Loucy (cell line): ENCODE results near the gene CTNNA2.

Experiments used
- H2AFZ ChIP-seq: fragments of 200-600 bp; sonication (generic); 2 replicates; pipeline ENCODE4 v1.6.0; 2016; ENCODE audit warnings: antibody characterized with exemption, mild to moderate bottlenecking, low read length, moderate library complexity
- H3F3A ChIP-seq: fragments of 200-600 bp; 2 replicates; pipeline ENCODE4 v1.6.0; 2016; ENCODE audit warnings: antibody characterized with exemption, low read depth, mild to moderate bottlenecking
- H3K27me3 ChIP-seq: fragments of 200-600 bp; sonication (generic); 2 replicates; pipeline ENCODE4 v1.6.1; 2014; ENCODE audit warnings: low read length, mild to moderate bottlenecking; ENCODE audit not compliant: insufficient read depth, poor library complexity, severe bottlenecking
- H3K36me3 ChIP-seq: fragments of 200-600 bp; sonication (generic); 2 replicates; pipeline ENCODE4 v1.6.1; 2016; ENCODE audit warnings: low read length; ENCODE audit not compliant: insufficient read depth
- H3K4me1 ChIP-seq: fragments of 200-600 bp; sonication (generic); 2 replicates; pipeline ENCODE4 v1.5.1; 2014; ENCODE audit warnings: low read length, mild to moderate bottlenecking; ENCODE audit not compliant: insufficient read depth, poor library complexity, severe bottlenecking
- H3K4me2 ChIP-seq: fragments of 200-600 bp; sonication (generic); 2 replicates; pipeline ENCODE4 v1.6.0; 2014; ENCODE audit warnings: antibody characterized with exemption, low read length, low read depth, mild to moderate bottlenecking; ENCODE audit not compliant: poor library complexity, severe bottlenecking
- H3K4me3 ChIP-seq: fragments of 200-600 bp; sonication (generic); 2 replicates; pipeline ENCODE4 v1.5.1; 2014; ENCODE audit warnings: low read length, mild to moderate bottlenecking, mixed read lengths; ENCODE audit not compliant: poor library complexity, severe bottlenecking
- H3K79me2 ChIP-seq: fragments of 200-600 bp; sonication (generic); 2 replicates; pipeline ENCODE4 v1.6.1; 2014; ENCODE audit warnings: low read length; ENCODE audit not compliant: insufficient read depth
- H3K9ac ChIP-seq: fragments of 200-600 bp; sonication (generic); 2 replicates; pipeline ENCODE4 v1.6.0; 2014; ENCODE audit warnings: mild to moderate bottlenecking, low read depth, low read length, moderate library complexity; ENCODE audit not compliant: poor library complexity, severe bottlenecking
- H3K9me2 ChIP-seq: fragments of 200-600 bp; sonication (generic); replicated peaks from 2 replicates; pipeline ENCODE4 v1.6.1; 2016; ENCODE audit warnings: low read depth, low read length, mixed read lengths
- H3K9me3 ChIP-seq: fragments of 200-600 bp; sonication (generic); 2 replicates; pipeline ENCODE4 v1.6.1; 2014; ENCODE audit warnings: mild to moderate bottlenecking, antibody characterized with exemption, low read length, low read depth; ENCODE audit not compliant: insufficient read depth
- H4K20me1 ChIP-seq: fragments of 200-600 bp; sonication (generic); 2 replicates; pipeline ENCODE4 v1.6.0; 2014; ENCODE audit warnings: antibody characterized with exemption, low read length, mild to moderate bottlenecking; ENCODE audit not compliant: insufficient read depth, poor library complexity, severe bottlenecking
- CTCF ChIP-seq: fragments of 200-600 bp; sonication (generic); conservative IDR thresholded peaks from 2 replicates; pipeline ENCODE4 v1.5.1; 2014; ENCODE audit warnings: mild to moderate bottlenecking, antibody characterized with exemption, low read length
- EZH2phosphoT487 ChIP-seq: fragments of 200-600 bp; IDR thresholded peaks from 2 replicates; pipeline ENCODE4 v1.6.1; 2018; ENCODE audit warnings: antibody characterized with exemption, mild to moderate bottlenecking, moderate library complexity, borderline replicate concordance

CTNNA2 gene

GRCh38 chr2:79982445-79982844 lies 469.6 kb downstream of the CTNNA2 start:
- Histone ChIP-seq H3K4me2 (no peak overlapping the region), H3F3A (no peaks in the 10 kb centered on the region), H3K4me1 (no peaks in the 10 kb centered on the region), H3K9me3 (no peaks in the 10 kb centered on the region), H3K79me2 (no peaks in the 10 kb centered on the region), H2AFZ (no peak overlapping the region), H3K27me3 (peaks cover 5% of the 10 kb centered on the region), H3K36me3 (no peaks in the 10 kb centered on the region), H3K9ac (no peak overlapping the region), H3K4me3 (no peak overlapping the region), H4K20me1 (no peaks in the 10 kb centered on the region), H3K9me2 (no peaks in the 10 kb centered on the region)
- TF ChIP-seq CTCF (peak; percentile 58), EZH2phosphoT487 (no peak)

DNA sequence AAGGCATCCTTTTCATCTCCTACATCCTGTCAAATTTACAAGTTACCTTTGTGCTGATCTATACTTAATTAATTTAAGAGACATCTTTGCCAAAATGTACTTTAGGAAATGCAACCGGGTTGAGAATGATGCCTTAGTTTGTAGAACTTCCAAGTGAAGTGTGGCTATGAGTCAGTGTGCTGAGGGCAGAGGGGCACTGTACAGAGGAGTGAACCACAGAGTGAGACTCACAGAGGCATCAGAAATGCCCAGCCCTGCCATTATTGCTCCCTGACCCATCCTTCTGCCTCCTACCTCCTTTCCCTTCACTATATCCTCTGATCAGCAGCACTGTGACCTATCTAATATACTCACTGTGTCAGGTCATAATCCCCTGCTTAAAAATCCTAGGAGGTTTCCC lies 471.6 kb downstream of the CTNNA2 start:
- Histone ChIP-seq H3K9ac (no peak overlapping the region), H3K4me2 (no peak overlapping the region), H3K9me2 (no peaks in the 10 kb centered on the region), H3K27me3 (peaks cover 5% of the 10 kb centered on the region), H3K79me2 (no peaks in the 10 kb centered on the region), H3K4me1 (no peaks in the 10 kb centered on the region), H3F3A (no peaks in the 10 kb centered on the region), H3K4me3 (no peak overlapping the region), H3K9me3 (no peaks in the 10 kb centered on the region), H2AFZ (no peak overlapping the region), H4K20me1 (no peaks in the 10 kb centered on the region), H3K36me3 (no peaks in the 10 kb centered on the region)
- no peak for TF ChIP-seq CTCF
- no peak for TF ChIP-seq EZH2phosphoT487

- Histone ChIP-seq H3K79me2 (no peaks in the 10 kb centered on the region), H3K4me2 (no peak overlapping the region), H3K4me1 (no peaks in the 10 kb centered on the region), H3K9me2 (no peaks in the 10 kb centered on the region), H3K9ac (no peak overlapping the region), H3K4me3 (no peak overlapping the region), H3F3A (no peaks in the 10 kb centered on the region), H2AFZ (no peak overlapping the region), H4K20me1 (no peaks in the 10 kb centered on the region), H3K27me3 (peaks cover 9% of the 10 kb centered on the region), H3K36me3 (no peaks in the 10 kb centered on the region), H3K9me3 (no peaks in the 10 kb centered on the region)
- TF ChIP-seq EZH2phosphoT487: no peak
- no peak for TF ChIP-seq CTCF
These were observed 472.3 kb downstream of the CTNNA2 start for GRCh38 chr2:79985145-79985544.
